Measurements from ENCODE around the gene IREB2.

DNA sequence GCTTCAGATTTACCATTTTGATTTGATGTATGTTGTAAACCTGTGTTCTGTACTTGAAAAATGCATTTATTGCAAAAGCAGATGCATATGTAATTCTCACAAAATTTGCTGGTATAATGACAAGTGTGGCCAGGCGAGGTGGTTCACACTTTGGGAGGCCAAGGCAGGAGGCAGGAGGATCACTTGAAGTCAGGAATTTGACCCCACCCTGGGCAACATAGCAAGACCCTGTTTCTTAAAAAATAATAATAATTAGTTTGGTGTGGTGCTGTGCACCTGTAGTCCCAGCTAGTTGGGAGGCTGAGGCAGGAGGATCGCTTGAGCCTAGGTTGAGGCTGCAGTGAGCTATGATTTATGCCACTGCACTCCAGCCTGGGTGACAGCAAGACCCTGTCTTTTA lies 64.6 kb downstream of the IREB2 start:
- TF ChIP-seq, protein P1, sequence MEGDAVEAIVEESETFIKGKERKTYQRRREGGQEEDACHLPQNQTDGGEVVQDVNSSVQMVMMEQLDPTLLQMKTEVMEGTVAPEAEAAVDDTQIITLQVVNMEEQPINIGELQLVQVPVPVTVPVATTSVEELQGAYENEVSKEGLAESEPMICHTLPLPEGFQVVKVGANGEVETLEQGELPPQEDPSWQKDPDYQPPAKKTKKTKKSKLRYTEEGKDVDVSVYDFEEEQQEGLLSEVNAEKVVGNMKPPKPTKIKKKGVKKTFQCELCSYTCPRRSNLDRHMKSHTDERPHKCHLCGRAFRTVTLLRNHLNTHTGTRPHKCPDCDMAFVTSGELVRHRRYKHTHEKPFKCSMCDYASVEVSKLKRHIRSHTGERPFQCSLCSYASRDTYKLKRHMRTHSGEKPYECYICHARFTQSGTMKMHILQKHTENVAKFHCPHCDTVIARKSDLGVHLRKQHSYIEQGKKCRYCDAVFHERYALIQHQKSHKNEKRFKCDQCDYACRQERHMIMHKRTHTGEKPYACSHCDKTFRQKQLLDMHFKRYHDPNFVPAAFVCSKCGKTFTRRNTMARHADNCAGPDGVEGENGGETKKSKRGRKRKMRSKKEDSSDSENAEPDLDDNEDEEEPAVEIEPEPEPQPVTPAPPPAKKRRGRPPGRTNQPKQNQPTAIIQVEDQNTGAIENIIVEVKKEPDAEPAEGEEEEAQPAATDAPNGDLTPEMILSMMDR (IDR thresholded peaks at IDR 0.05; ENCODE audit: insufficient read depth, low read length): no peak
- no peak for TF ChIP-seq POLR2AphosphoS5 (IDR thresholded peaks at IDR 0.05; ENCODE audit: low read depth)
- TF ChIP-seq GABPA (IDR thresholded peaks at IDR 0.05; ENCODE audit: low read depth): no peak
- TF ChIP-seq, protein P2, sequence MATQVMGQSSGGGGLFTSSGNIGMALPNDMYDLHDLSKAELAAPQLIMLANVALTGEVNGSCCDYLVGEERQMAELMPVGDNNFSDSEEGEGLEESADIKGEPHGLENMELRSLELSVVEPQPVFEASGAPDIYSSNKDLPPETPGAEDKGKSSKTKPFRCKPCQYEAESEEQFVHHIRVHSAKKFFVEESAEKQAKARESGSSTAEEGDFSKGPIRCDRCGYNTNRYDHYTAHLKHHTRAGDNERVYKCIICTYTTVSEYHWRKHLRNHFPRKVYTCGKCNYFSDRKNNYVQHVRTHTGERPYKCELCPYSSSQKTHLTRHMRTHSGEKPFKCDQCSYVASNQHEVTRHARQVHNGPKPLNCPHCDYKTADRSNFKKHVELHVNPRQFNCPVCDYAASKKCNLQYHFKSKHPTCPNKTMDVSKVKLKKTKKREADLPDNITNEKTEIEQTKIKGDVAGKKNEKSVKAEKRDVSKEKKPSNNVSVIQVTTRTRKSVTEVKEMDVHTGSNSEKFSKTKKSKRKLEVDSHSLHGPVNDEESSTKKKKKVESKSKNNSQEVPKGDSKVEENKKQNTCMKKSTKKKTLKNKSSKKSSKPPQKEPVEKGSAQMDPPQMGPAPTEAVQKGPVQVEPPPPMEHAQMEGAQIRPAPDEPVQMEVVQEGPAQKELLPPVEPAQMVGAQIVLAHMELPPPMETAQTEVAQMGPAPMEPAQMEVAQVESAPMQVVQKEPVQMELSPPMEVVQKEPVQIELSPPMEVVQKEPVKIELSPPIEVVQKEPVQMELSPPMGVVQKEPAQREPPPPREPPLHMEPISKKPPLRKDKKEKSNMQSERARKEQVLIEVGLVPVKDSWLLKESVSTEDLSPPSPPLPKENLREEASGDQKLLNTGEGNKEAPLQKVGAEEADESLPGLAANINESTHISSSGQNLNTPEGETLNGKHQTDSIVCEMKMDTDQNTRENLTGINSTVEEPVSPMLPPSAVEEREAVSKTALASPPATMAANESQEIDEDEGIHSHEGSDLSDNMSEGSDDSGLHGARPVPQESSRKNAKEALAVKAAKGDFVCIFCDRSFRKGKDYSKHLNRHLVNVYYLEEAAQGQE (IDR thresholded peaks at IDR 0.05; ENCODE audit: insufficient replicate concordance, low read depth): no peak
- TF ChIP-seq SPI1 (IDR thresholded peaks at IDR 0.05; ENCODE audit: borderline replicate concordance, low read depth): no peak
